HG02943 (cell line): Measurements from ENCODE around the gene TSPO2.

ENCODE experiments used
- ATAC-seq: cut with Tn5 transposase; IDR thresholded peaks from one replicate; pipeline ENCODE4 v1.9.1; 2021; ENCODE audit warnings: mild to moderate bottlenecking, low read depth, moderate library complexity; ENCODE audit not compliant: unreplicated experiment

TSPO2 gene

GRCh38 chr6:41073203-41073967 lies 31.1 kb downstream of the TSPO2 start:
- ATAC-seq: peak; percentile 31

GRCh38 chr6:41073968-41074691 lies 31.9 kb downstream of the TSPO2 start:
- ATAC-seq: no peak

GRCh38 chr6:41074692-41075436 lies 32.6 kb downstream of the TSPO2 start:
- ATAC-seq: no peak

GRCh38 chr6:41075651-41076626 lies 33.7 kb downstream of the TSPO2 start:
- no peak for ATAC-seq

- ATAC-seq: no peak
These were observed 35.3 kb downstream of the TSPO2 start for GRCh38 chr6:41077536-41077935.

GRCh38 chr6:41078101-41078500 lies 35.8 kb downstream of the TSPO2 start:
- ATAC-seq: no peak

GRCh38 chr6:41079080-41079479 lies 36.8 kb downstream of the TSPO2 start:
- ATAC-seq: no peak

GRCh38 chr6:41080621-41081020 lies 38.4 kb downstream of the TSPO2 start:
- ATAC-seq: no peak

- no peak for ATAC-seq
These were observed 40.8 kb downstream of the TSPO2 start for GRCh38 chr6:41083072-41083471.

GRCh38 chr6:41085182-41085581 lies 42.9 kb downstream of the TSPO2 start:
- no peak for ATAC-seq

- ATAC-seq: no peak
These were observed 46.2 kb downstream of the TSPO2 start for GRCh38 chr6:41088451-41088850.

GRCh38 chr6:41090841-41091761 lies 48.8 kb downstream of the TSPO2 start:
- no peak for ATAC-seq

GRCh38 chr6:41092421-41093140 lies 50.3 kb downstream of the TSPO2 start:
- no peak for ATAC-seq

GRCh38 chr6:41093729-41094128 lies 51.5 kb downstream of the TSPO2 start:
- no peak for ATAC-seq
